Psoas muscle (tissue), 8 donors: ENCODE results near the gene DCTN4. TPM values are rescaled to one million over a fixed set of nuclear protein-coding genes. Genes with fewer than 3 reads are reported as not detected.

Source experiments
- ATAC-seq, 4 donors: fragments of 200-7000 bp; cut with Tn5 transposase; one replicate each; pipeline ENCODE4 v1.9.1; 2020; ENCODE audit warnings: moderate library complexity in 3 of 4, mild to moderate bottlenecking in 2 of 4
- DNase-seq, 2 donors: peaks; one replicate each; pipeline ENCODE4 v3.0.0-alpha.2; 2020
- H3K27ac ChIP-seq: fragments of 200-600 bp; one replicate; pipeline ENCODE4 v1.8.0; 2022
- H3K27me3 ChIP-seq, 3 donors: fragments of 200-600 bp in 1 of 3; one replicate each; pipeline versions ENCODE4 v1.6.1 to v1.8.0; 2013 to 2022; ENCODE audit warnings: low read length in 2 of 3, mild to moderate bottlenecking in 2 of 3, moderate library complexity in 1 of 3; ENCODE audit not compliant: insufficient read depth in 3 of 3
- H3K36me3 ChIP-seq, 2 donors: fragments of 200-600 bp in 1 of 2; one replicate each; pipeline versions ENCODE4 v1.6.1 to v1.8.0; 2013 to 2022; ENCODE audit warnings: low read depth in 1 of 2, mild to moderate bottlenecking in 1 of 2, moderate library complexity in 1 of 2; ENCODE audit not compliant: insufficient read depth in 1 of 2
- H3K4me1 ChIP-seq: fragments of 200-600 bp; one replicate; pipeline ENCODE4 v1.8.0; 2022
- H3K4me3 ChIP-seq: fragments of 200-600 bp; one replicate; pipeline ENCODE4 v1.8.0; 2022; ENCODE audit warnings: mild to moderate bottlenecking
- H3K9me3 ChIP-seq: fragments of 200-600 bp; one replicate; pipeline ENCODE4 v1.8.0; 2022
- WGBS, 3 donors: extraction: QIAGEN DNeasy Blood & Tissue Kit; methylation state at CpG; one replicate each; pipeline versions ENCODE4 v1.1.6 to v1.1.7; 2013; 5-methylcytosine and 5-hydroxymethylcytosine counted together
- intact Hi-C, 2 donors: fragments of 100-400 bp; cut with DNase I; formaldehyde crosslinking; loops; one replicate each; pipeline versions ENCODE4 v1.11.0 to v1.14.2; 2022
- polyA plus RNA-seq, 3 donors: library from polyadenylated mRNA; stranded (reverse); fragments of 200-250 nt; gene quantifications; one replicate each; pipeline ENCODE4 v1.2.3, GENCODE V29; 2013
- total RNA-seq, 4 donors: library from RNA; stranded (reverse); fragmentation: NEBNext Ultra II Directional in 2 of 4; extraction: Animal tissue kit (Norgen Biotek cat#: 25700) in 2 of 4; gene quantifications; one replicate each; pipeline versions ENCODE4 v1.2.1 to v1.2.4, GENCODE V29; 2021 to 2023
- TF ChIP-seq, protein P1 (sequence below): fragments of 200-600 bp; IDR thresholded peaks from one replicate; pipeline ENCODE4 v1.8.0; 2022; ENCODE audit warnings: antibody characterized with exemption
- donor health status: healthy with polysubstance abuse.
- donor health status: DM: no; HTN: no; CAD: no; lungs with moderate emphysema.
- donor health status: Bipolar disorder and iron deficiency.
- donor health status: healthy.
- donor health status: DM: yes; HTN: yes; CAD: no.
- donor health status: DM: no; HTN: no; CAD: no.
- donor health status: DM: no; HTN: no; CAD: no.
- donor health status: DM: yes; HTN: yes; CAD: no.

The DCTN4 gene
- total and polyA plus RNA-seq, 7 donors: 28.8 to 81.5 (median 50.9) TPM

DNA sequence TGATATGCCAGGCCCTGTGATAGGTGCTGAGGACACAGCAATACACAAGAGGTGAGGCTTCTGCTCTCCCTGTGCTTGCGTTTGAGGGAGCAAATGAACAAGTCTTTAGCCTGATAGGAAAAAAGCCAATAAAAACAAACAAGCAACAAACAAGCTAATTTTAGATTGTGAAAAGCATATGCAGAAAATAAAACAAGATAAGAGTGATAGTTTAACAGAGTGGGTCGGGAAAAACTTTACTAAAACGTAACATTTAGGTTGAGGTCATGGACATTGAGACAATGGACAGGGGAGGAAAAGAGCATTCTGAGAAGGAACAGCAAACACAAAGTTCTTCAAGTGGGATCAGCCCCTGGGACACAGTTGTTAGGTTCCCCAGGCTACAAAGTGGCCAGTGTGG is 24.0 kb upstream of the DCTN4 start:
- intact Hi-C loops: no loop called here
- peaks cover 11% of the 10 kb centered on the region for H3K4me1 ChIP-seq
- 64 to 74% (median 66%) methylated on average over 3 of the region's 3 CpGs for WGBS, 3 donors

DNA sequence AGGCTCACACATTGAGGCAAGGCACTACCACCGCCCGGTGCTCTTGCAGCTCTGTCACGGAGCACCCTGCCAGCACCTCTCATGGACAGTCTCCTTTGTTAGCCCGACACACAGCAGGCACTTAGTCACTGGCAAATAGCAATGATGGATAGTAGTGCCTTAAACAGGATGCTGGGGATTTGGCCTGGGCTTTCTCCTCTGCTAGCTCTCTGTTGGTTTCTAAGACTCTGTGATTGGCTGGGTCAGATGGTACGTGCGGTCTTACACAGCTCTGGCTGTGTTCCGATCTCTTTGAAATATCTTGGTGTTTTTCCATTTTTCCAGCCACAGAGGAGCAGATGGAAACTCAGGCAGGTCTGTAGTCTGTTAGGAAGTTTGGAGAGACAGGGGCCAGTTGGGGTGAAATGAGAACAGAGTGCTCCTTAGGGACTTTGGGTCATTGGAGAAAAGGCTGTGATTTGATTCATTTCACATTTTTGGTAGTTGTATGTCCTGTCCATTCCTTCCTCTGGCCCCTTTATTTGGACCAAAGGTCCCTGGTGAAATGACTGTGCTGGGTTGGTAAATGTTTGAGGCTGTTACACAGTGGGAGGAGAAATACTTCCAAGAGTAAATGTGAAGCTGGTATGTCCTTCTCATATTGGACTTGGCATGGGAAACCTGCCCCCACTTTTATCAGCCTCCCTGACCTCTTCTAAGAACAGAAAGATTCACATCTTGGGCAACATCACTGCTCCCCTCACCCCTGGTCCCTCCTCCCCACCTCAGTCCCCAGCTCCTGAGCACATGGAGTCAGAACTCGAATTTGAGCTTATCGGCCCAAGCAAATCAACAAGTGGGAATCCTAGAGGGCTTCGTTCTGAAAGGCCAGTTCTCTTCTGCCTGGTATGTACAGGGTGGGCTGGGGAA is 23.1 kb upstream of the DCTN4 start:
- WGBS, 3 donors: 53 to 77% (median 62%) methylated on average over 10 of the region's 10 CpGs
- DNase-seq: peak; percentile 79 to 81
- TF ChIP-seq, protein P1, sequence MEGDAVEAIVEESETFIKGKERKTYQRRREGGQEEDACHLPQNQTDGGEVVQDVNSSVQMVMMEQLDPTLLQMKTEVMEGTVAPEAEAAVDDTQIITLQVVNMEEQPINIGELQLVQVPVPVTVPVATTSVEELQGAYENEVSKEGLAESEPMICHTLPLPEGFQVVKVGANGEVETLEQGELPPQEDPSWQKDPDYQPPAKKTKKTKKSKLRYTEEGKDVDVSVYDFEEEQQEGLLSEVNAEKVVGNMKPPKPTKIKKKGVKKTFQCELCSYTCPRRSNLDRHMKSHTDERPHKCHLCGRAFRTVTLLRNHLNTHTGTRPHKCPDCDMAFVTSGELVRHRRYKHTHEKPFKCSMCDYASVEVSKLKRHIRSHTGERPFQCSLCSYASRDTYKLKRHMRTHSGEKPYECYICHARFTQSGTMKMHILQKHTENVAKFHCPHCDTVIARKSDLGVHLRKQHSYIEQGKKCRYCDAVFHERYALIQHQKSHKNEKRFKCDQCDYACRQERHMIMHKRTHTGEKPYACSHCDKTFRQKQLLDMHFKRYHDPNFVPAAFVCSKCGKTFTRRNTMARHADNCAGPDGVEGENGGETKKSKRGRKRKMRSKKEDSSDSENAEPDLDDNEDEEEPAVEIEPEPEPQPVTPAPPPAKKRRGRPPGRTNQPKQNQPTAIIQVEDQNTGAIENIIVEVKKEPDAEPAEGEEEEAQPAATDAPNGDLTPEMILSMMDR: no peak
- peak; percentile 53 to 68 (median 56) for ATAC-seq
- H3K4me3 ChIP-seq: peak overlapping the region; percentile 79
- intact Hi-C loops: no loop called here
- no peaks in the 10 kb centered on the region for H3K9me3 ChIP-seq
- peaks cover 11% of the 10 kb centered on the region for H3K4me1 ChIP-seq
- no peaks in the 10 kb centered on the region for H3K27me3 ChIP-seq
- peak overlapping the region; percentile 79 for H3K27ac ChIP-seq
- no peaks in the 10 kb centered on the region for H3K36me3 ChIP-seq

More for the DNA sequence above, 24.0 kb upstream of the DCTN4 start:
- H3K27me3 ChIP-seq: no peaks in the 10 kb centered on the region
- DNase-seq (no peak), ATAC-seq (no peak)
- H3K9me3 ChIP-seq: no peaks in the 10 kb centered on the region
- TF ChIP-seq, protein P1: no peak
- no peaks in the 10 kb centered on the region for H3K36me3 ChIP-seq
- peak overlapping the region; percentile 39 for H3K4me3 ChIP-seq
- H3K27ac ChIP-seq: peak overlapping the region; percentile 79

DNA sequence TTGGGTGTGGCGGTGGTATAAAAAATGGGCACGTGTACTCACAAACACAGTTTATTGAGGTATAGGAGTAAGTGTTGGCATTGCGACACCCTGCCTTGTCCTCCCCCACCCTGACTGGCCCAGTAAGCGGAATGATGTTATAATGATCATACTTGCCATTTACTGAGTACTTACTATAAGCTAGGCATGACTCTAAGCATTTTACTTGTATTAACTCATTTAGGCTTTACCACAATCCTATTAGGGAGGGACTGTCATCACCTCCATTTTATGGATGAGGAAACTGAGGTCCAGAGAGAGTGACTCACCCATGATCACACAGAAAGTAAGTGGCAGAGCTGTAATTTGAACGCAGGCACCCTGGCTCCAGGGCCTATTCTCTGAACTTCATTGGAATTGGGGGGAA is 22.0 kb upstream of the DCTN4 start:
- intact Hi-C loops: no loop called here
- no peak for ATAC-seq
- WGBS, 3 donors: 81 to 92% (median 85%) methylated on average over 5 of the region's 5 CpGs
- H3K4me3 ChIP-seq: peak overlapping the region; percentile 79
- peaks cover 11% of the 10 kb centered on the region for H3K4me1 ChIP-seq
- H3K36me3 ChIP-seq: no peaks in the 10 kb centered on the region
- TF ChIP-seq, protein P1: no peak
- no peak for DNase-seq
- H3K27ac ChIP-seq: peak overlapping the region; percentile 79
- H3K9me3 ChIP-seq: no peaks in the 10 kb centered on the region
- no peaks in the 10 kb centered on the region for H3K27me3 ChIP-seq

DNA sequence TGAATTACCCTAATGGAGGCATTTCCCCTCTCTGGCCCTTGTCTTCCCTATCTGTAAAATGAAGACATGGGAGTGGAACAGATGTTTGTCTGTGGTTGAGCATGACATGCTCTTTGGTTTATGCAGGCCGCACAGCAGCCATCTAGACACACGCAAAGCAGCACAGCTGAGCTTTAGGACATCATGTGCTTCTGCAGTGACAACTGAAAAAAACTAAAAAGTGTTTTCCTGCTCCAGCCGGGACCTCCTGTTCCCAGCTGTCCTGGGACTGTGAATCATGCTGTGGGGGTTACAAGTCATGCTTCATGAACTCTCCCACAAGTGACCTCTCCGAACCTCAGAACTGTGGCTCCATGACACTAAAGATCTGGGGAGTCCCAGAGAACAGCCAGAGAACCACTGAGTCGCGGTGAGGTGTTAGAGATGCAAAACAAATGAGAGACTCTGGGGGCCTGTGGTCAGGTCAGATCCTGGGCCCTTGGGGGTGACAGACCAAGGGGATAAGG is 21.4 kb upstream of the DCTN4 start:
- Histone ChIP-seq H3K36me3 (no peaks in the 10 kb centered on the region), H3K4me1 (peaks cover 11% of the 10 kb centered on the region), H3K9me3 (no peaks in the 10 kb centered on the region), H3K4me3 (peak overlapping the region; percentile 79), H3K27ac (peak overlapping the region; percentile 79), H3K27me3 (no peaks in the 10 kb centered on the region)
- DNase-seq (peak; percentile 46 to 67), ATAC-seq (peak in 3 of 4 donors; percentile 19 to 27 (median 20))
- WGBS, 3 donors: 56 to 60% (median 58%) methylated on average over 6 of the region's 6 CpGs
- TF ChIP-seq, protein P1: no peak
- intact Hi-C loops: no loop called here
